Parathyroid adenoma (tissue), 2 donors: Measurements from ENCODE around the gene JKAMP.
"Not testable (repeated sequence)": the region's sequence is repeated elsewhere in the genome, so short reads cannot be mapped to it uniquely, and the experiment has no call there.

ENCODE experiments used
- H2AFZ ChIP-seq: fragments of 300-600 bp; sonication (generic); one replicate; pipeline ENCODE4 v1.7.0; 2017; ENCODE audit warnings: antibody characterized with exemption, mild to moderate bottlenecking
- H3K27ac ChIP-seq: fragments of 300-600 bp; sonication (generic); one replicate; pipeline ENCODE4 v1.7.0; 2017
- H3K27me3 ChIP-seq: fragments of 300-600 bp; sonication (generic); one replicate; pipeline ENCODE4 v1.7.0; 2017; ENCODE audit warnings: low read length; ENCODE audit not compliant: control insufficient read depth, insufficient read depth
- H3K36me3 ChIP-seq: fragments of 300-600 bp; sonication (generic); one replicate; pipeline ENCODE4 v1.7.0; 2017; ENCODE audit warnings: low read length; ENCODE audit not compliant: control insufficient read depth, insufficient read depth
- H3K4me1 ChIP-seq: fragments of 300-600 bp; sonication (generic); one replicate; pipeline ENCODE4 v1.7.0; 2017; ENCODE audit warnings: control low read depth
- H3K4me2 ChIP-seq: fragments of 300-600 bp; sonication (generic); one replicate; pipeline ENCODE4 v1.7.0; 2017; ENCODE audit warnings: low read length
- H3K4me3 ChIP-seq: fragments of 300-600 bp; sonication (generic); one replicate; pipeline ENCODE4 v1.7.0; 2017; ENCODE audit warnings: low read depth, low read length
- H3K79me2 ChIP-seq: fragments of 300-600 bp; sonication (generic); one replicate; pipeline ENCODE4 v1.7.0; 2017; ENCODE audit warnings: control low read depth
- H3K9ac ChIP-seq: fragments of 300-600 bp; sonication (generic); one replicate; pipeline ENCODE4 v1.7.0; 2017; ENCODE audit warnings: mild to moderate bottlenecking
- H3K9me3 ChIP-seq: fragments of 300-600 bp; sonication (generic); one replicate; pipeline ENCODE4 v1.7.0; 2017; ENCODE audit warnings: low read length; ENCODE audit not compliant: control insufficient read depth
- TF ChIP-seq, protein P1 (sequence below): fragments of 300-600 bp; sonication (generic); IDR thresholded peaks from one replicate; pipeline ENCODE4 v1.7.0; 2017; ENCODE audit warnings: antibody characterized with exemption, mild to moderate bottlenecking
- donor health status: primary hyperparathyroidism.

The JKAMP gene

GRCh38 chr14:59439256-59439965, 44.9 kb upstream of the JKAMP start:
- Histone ChIP-seq H3K79me2 (no peaks in the 10 kb centered on the region), H3K4me2 (no peak overlapping the region), H3K36me3 (no peaks in the 10 kb centered on the region), H3K27ac (no peak overlapping the region), H3K9ac (no peak overlapping the region), H3K9me3 (no peaks in the 10 kb centered on the region), H3K4me1 (no peaks in the 10 kb centered on the region), H2AFZ (no peak overlapping the region), H3K27me3 (no peaks in the 10 kb centered on the region), H3K4me3 (no peak overlapping the region)
- TF ChIP-seq, protein P1, sequence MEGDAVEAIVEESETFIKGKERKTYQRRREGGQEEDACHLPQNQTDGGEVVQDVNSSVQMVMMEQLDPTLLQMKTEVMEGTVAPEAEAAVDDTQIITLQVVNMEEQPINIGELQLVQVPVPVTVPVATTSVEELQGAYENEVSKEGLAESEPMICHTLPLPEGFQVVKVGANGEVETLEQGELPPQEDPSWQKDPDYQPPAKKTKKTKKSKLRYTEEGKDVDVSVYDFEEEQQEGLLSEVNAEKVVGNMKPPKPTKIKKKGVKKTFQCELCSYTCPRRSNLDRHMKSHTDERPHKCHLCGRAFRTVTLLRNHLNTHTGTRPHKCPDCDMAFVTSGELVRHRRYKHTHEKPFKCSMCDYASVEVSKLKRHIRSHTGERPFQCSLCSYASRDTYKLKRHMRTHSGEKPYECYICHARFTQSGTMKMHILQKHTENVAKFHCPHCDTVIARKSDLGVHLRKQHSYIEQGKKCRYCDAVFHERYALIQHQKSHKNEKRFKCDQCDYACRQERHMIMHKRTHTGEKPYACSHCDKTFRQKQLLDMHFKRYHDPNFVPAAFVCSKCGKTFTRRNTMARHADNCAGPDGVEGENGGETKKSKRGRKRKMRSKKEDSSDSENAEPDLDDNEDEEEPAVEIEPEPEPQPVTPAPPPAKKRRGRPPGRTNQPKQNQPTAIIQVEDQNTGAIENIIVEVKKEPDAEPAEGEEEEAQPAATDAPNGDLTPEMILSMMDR: no peak

GRCh38 chr14:59448673-59449072, 35.6 kb upstream of the JKAMP start:
- H3K4me3 ChIP-seq, H3K4me2 ChIP-seq, H2AFZ ChIP-seq, H3K36me3 ChIP-seq, H3K79me2 ChIP-seq, H3K9ac ChIP-seq, H3K4me1 ChIP-seq, H3K27ac ChIP-seq, H3K27me3 ChIP-seq, H3K9me3 ChIP-seq: not testable (repeated sequence)

DNA sequence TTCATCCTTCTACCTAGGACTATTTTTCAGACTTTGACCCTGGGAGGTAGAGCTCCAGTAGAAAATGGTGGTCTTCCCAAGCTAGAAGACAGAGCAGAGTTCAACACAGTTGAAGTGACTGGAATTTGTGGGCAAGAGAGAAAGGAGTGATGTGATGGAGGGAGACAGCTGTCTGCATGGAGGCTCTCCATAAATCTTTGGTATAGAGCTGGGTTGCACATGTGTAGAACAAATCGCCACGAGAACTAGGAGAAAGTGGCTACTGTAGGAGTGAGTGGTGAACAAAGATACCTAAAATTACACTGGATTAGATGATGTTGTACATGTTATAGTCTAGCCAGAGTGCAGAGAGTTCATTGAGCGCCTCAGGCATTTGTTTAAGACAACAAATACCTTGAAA, 33.6 kb upstream of the JKAMP start:
- H3K4me2 ChIP-seq: no peak overlapping the region
- peaks cover 2% of the 10 kb centered on the region for H3K79me2 ChIP-seq
- H3K9ac ChIP-seq: no peak overlapping the region
- no peak overlapping the region for H2AFZ ChIP-seq
- no peak overlapping the region for H3K27ac ChIP-seq
- H3K4me3 ChIP-seq: no peak overlapping the region
- H3K36me3 ChIP-seq: no peaks in the 10 kb centered on the region
- H3K4me1 ChIP-seq: no peaks in the 10 kb centered on the region
- TF ChIP-seq, protein P1: no peak
- H3K9me3 ChIP-seq: no peaks in the 10 kb centered on the region
- no peaks in the 10 kb centered on the region for H3K27me3 ChIP-seq

- TF ChIP-seq, protein P1: no peak
- H3K9me3 ChIP-seq: no peaks in the 10 kb centered on the region
Observed at GRCh38 chr14:59451849-59452248, 32.5 kb upstream of the JKAMP start.

DNA sequence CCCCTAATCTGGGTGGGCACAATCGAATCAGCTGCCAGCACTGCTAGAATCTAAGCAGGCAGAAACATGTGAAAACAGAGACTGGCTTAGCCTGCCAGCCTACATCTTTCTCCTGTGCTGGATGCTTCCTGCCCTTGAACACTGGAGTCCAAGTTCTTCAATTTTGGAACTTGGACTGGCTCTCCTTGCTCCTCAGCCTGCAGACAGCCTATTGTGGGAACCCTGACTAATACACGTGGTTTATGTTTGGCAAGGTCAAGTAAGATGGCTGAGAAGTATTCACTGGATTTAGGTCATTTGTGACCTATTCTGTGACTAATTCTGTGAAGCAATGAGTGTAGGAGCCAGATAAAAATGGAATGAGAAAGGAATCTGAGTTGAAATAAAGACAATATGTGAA, 30.2 kb upstream of the JKAMP start:
- peaks cover 2% of the 10 kb centered on the region for H3K79me2 ChIP-seq
- H3K27ac ChIP-seq: no peak overlapping the region
- no peaks in the 10 kb centered on the region for H3K4me1 ChIP-seq
- TF ChIP-seq, protein P1: no peak
- no peak overlapping the region for H3K4me2 ChIP-seq
- no peaks in the 10 kb centered on the region for H3K9me3 ChIP-seq
- no peak overlapping the region for H3K9ac ChIP-seq
- H3K4me3 ChIP-seq: no peak overlapping the region
- no peaks in the 10 kb centered on the region for H3K27me3 ChIP-seq
- H3K36me3 ChIP-seq: no peaks in the 10 kb centered on the region
- no peak overlapping the region for H2AFZ ChIP-seq

More at GRCh38 chr14:59451849-59452248, 32.5 kb upstream of the JKAMP start:
- Histone ChIP-seq H3K79me2 (peaks cover 2% of the 10 kb centered on the region), H2AFZ (no peak overlapping the region), H3K27ac (no peak overlapping the region), H3K36me3 (no peaks in the 10 kb centered on the region), H3K4me3 (no peak overlapping the region), H3K4me2 (no peak overlapping the region), H3K9ac (no peak overlapping the region), H3K27me3 (no peaks in the 10 kb centered on the region), H3K4me1 (no peaks in the 10 kb centered on the region)
